Panc1 (cell line): ENCODE results near the gene WNT10A. TPM values are rescaled to one million over a fixed set of nuclear protein-coding genes. Genes with fewer than 3 reads are reported as not detected.

Experiments used
- ATAC-seq: fragments of 200-7000 bp; cut with Tn5 transposase; 2 replicates; pipeline ENCODE4 v1.9.1; 2020; ENCODE audit warnings: mild to moderate bottlenecking, moderate library complexity
- BruUV-seq: library from RNA; stranded (reverse); fragments of 400-500 nt; replicated peaks from 2 replicates; lab custom pipeline; 2021; lab: Mats Ljungman, UMichigan
- CTCF ChIA-PET: fragments of 300-600 bp; sonication (Branson Sonifier 250); formaldehyde crosslinking; loops from one replicate; lab custom pipeline; 2022; ENCODE audit warnings: antibody characterized with exemption; lab: Charles Lee
- POLR2A ChIA-PET: fragments of 300-600 bp; sonication (Branson Sonifier 250); formaldehyde crosslinking; loops from one replicate; lab custom pipeline; 2022; ENCODE audit warnings: antibody characterized with exemption; lab: Charles Lee
- DNase-seq: peaks from one replicate; pipeline ENCODE4 v3.0.0-alpha.2; 2010; ENCODE audit warnings: low read depth, low spot score
- H3K27ac ChIP-seq: 2 replicates; pipeline ENCODE4 v1.5.1; 2011; ENCODE audit warnings: mild to moderate bottlenecking, low read length, inconsistent platforms
- H3K27me3 ChIP-seq: fragments of 200-500 bp; sonication (Bioruptor generic); 2 replicates; pipeline ENCODE4 v1.6.0; 2014; ENCODE audit warnings: low read length, inconsistent platforms; ENCODE audit not compliant: control insufficient read depth, insufficient read depth
- H3K36me3 ChIP-seq: fragments of 200-500 bp; sonication (Bioruptor generic); 2 replicates; pipeline ENCODE4 v1.5.1; 2014; ENCODE audit warnings: inconsistent platforms, mild to moderate bottlenecking, low read length, moderate library complexity; ENCODE audit not compliant: control insufficient read depth, insufficient read depth
- H3K4me1 ChIP-seq: 2 replicates; pipeline ENCODE4 v1.5.1; 2011; ENCODE audit warnings: inconsistent platforms, mild to moderate bottlenecking, low read length, moderate library complexity; ENCODE audit not compliant: control insufficient read depth, insufficient read depth
- H3K4me3 ChIP-seq, 2 experiments: 2 replicates each; pipeline ENCODE4 v1.5.1; 2011 to 2012; ENCODE audit warnings: low read depth in 2 of 2, low read length in 2 of 2, mild to moderate bottlenecking in 2 of 2, inconsistent platforms in 1 of 2, moderate library complexity in 1 of 2
- H3K9me3 ChIP-seq: fragments of 200-500 bp; sonication (Bioruptor generic); 2 replicates; pipeline ENCODE4 v1.5.1; 2014; ENCODE audit warnings: low read depth, mild to moderate bottlenecking, inconsistent platforms, low read length, moderate library complexity; ENCODE audit not compliant: control insufficient read depth, insufficient read depth
- CTCF ChIP-seq: fragments of 450-650 bp; IDR thresholded peaks from 2 replicates; pipeline ENCODE4 v1.5.1; 2017; ENCODE audit warnings: mild to moderate bottlenecking
- POLR2AphosphoS5 ChIP-seq: IDR thresholded peaks from 2 replicates; pipeline ENCODE4 v1.6.1; 2012; ENCODE audit warnings: mild to moderate bottlenecking, low read depth, low read length, moderate library complexity
- SIN3A ChIP-seq: IDR thresholded peaks from 2 replicates; pipeline ENCODE4 v1.6.1; 2012; ENCODE audit warnings: low read depth, mild to moderate bottlenecking, low read length, moderate library complexity, borderline replicate concordance; ENCODE audit not compliant: insufficient read depth
- TCF7L2 ChIP-seq: IDR thresholded peaks from 2 replicates; pipeline ENCODE4 v1.6.1; 2011; ENCODE audit warnings: mild to moderate bottlenecking, low read depth, low read length, inconsistent platforms
- in situ Hi-C: cut with HindIII; loops from 2 replicates; pipeline ENCODE4 v1.10.0; 2016; ENCODE audit warnings: low sequenced_read_pairs, low pct_unique_long_range_greater_than_20kb
- intact Hi-C: fragments of 100-400 bp; cut with micrococcal nuclease; formaldehyde crosslinking; loops from one replicate; pipeline ENCODE4 v1.10.0; 2022; ENCODE audit not compliant: unreplicated experiment
- total RNA-seq: library from RNA; stranded (reverse); gene quantifications from one replicate; pipeline ENCODE4 v1.2.1, GENCODE V29; 2021; ENCODE audit not compliant: unreplicated experiment
- TF ChIP-seq, protein P1 (sequence below), 2 experiments: IDR thresholded peaks; 2 replicates each; pipeline ENCODE4 v1.6.1; 2011 to 2012; ENCODE audit warnings: low read depth in 2 of 2, control low read depth in 1 of 2, low read length in 1 of 2, mild to moderate bottlenecking in 1 of 2, moderate library complexity in 1 of 2; ENCODE audit not compliant: insufficient read depth in 1 of 2

The WNT10A gene
- total RNA-seq, 1 experiment from 2014 or later: 9.2 TPM

DNA sequence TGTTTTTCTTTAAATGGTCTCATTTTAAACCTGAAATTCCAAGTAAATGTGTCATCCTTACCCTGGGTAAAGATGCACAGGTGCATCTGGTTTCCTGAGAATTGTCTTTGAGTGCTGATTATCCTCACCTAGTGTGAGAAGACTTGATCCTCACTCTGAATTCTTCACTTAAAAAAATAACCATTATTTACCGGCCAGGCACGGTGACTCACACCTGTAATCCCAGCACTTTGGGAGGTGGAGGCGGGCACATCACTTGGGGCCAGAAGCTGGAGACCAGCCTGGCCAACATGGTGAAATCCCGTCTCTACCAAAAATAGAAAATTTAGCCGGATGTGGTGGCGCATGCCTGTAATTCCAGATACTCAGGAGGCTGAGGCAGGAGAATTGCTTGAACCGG lies 30.9 kb upstream of the WNT10A start:
- BruUV-seq: no TSS peak
- no peak overlapping the region for H3K4me3 ChIP-seq
- DNase-seq (no peak), ATAC-seq (no peak)
- H3K36me3 ChIP-seq: no peaks in the 10 kb centered on the region
- in situ Hi-C loops (no loop called here), intact Hi-C loops (loop anchor here (5.0 to 10.0 kb wide), 2 partner anchors 133 to 305 kb away; no protein-coding TSS in a partner anchor)
- H3K27me3 ChIP-seq: no peaks in the 10 kb centered on the region
- CTCF ChIA-PET: no interaction called here
- TF ChIP-seq, protein P1, sequence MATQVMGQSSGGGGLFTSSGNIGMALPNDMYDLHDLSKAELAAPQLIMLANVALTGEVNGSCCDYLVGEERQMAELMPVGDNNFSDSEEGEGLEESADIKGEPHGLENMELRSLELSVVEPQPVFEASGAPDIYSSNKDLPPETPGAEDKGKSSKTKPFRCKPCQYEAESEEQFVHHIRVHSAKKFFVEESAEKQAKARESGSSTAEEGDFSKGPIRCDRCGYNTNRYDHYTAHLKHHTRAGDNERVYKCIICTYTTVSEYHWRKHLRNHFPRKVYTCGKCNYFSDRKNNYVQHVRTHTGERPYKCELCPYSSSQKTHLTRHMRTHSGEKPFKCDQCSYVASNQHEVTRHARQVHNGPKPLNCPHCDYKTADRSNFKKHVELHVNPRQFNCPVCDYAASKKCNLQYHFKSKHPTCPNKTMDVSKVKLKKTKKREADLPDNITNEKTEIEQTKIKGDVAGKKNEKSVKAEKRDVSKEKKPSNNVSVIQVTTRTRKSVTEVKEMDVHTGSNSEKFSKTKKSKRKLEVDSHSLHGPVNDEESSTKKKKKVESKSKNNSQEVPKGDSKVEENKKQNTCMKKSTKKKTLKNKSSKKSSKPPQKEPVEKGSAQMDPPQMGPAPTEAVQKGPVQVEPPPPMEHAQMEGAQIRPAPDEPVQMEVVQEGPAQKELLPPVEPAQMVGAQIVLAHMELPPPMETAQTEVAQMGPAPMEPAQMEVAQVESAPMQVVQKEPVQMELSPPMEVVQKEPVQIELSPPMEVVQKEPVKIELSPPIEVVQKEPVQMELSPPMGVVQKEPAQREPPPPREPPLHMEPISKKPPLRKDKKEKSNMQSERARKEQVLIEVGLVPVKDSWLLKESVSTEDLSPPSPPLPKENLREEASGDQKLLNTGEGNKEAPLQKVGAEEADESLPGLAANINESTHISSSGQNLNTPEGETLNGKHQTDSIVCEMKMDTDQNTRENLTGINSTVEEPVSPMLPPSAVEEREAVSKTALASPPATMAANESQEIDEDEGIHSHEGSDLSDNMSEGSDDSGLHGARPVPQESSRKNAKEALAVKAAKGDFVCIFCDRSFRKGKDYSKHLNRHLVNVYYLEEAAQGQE (IDR thresholded peaks at IDR 0.05; ENCODE audit: insufficient read depth in 1 of 2, low read depth in 2 of 2, low read length in 1 of 2): no peak
- TF ChIP-seq POLR2AphosphoS5 (no peak), TCF7L2 (no peak), CTCF (no peak), SIN3A (no peak)
- H3K27ac ChIP-seq: no peak overlapping the region
- POLR2A ChIA-PET: no interaction called here
- no peaks in the 10 kb centered on the region for H3K9me3 ChIP-seq
- peaks cover 6% of the 10 kb centered on the region for H3K4me1 ChIP-seq

DNA sequence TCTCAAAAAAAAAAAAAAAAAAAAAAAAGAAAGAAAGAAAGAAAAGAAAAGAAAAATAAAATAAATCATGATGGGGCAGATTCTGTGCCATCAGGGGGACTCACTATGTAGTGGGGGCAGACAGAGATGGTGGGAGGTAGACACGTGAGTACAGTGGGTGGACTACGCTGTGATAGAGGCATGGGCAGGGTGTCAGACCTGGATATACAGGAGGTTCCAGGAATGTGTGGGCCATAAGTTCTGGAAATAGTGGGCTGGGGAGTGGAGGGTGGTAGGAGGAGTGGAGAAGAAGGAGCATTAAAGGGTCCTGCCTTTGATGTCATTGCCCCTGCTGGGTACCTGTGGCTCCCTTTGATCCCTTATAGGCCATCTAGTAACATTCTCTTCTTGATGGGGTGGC lies 29.9 kb upstream of the WNT10A start:
- DNase-seq (no peak), ATAC-seq (no peak)
- intact Hi-C loops (loop anchor here (5.0 to 10.0 kb wide), 2 partner anchors 132 to 304 kb away; no protein-coding TSS in a partner anchor), in situ Hi-C loops (no loop called here)
- no peak overlapping the region for H3K4me3 ChIP-seq
- no peaks in the 10 kb centered on the region for H3K27me3 ChIP-seq
- peaks cover 6% of the 10 kb centered on the region for H3K4me1 ChIP-seq
- TF ChIP-seq POLR2AphosphoS5 (no peak), CTCF (no peak), TCF7L2 (no peak)
- TF ChIP-seq, protein P1 (IDR thresholded peaks at IDR 0.05; ENCODE audit: insufficient read depth in 1 of 2, low read depth in 2 of 2, low read length in 1 of 2): no peak
- H3K27ac ChIP-seq: no peak overlapping the region
- ChIA-PET POLR2A (no interaction called here), CTCF (no interaction called here)
- H3K36me3 ChIP-seq: no peaks in the 10 kb centered on the region
- H3K9me3 ChIP-seq: no peaks in the 10 kb centered on the region
- BruUV-seq: no TSS peak
